Sciatic nerve (tissue), 2 donors: ENCODE measurements around the gene SPHK2. TPM values are rescaled to one million over a fixed set of nuclear protein-coding genes. Genes with fewer than 3 reads are reported as not detected.

ENCODE experiments used
- ATAC-seq: fragments of 200-7000 bp; cut with Tn5 transposase; one replicate; pipeline ENCODE4 v1.9.1; 2020; ENCODE audit warnings: mild to moderate bottlenecking, moderate library complexity
- DNase-seq: peaks from one replicate; pipeline ENCODE4 v3.0.0-alpha.2; 2020; ENCODE audit warnings: low spot score
- intact Hi-C: fragments of 100-400 bp; cut with DNase I; formaldehyde crosslinking; loops from one replicate; pipeline ENCODE4 v1.14.2; 2022
- total RNA-seq: library from RNA; stranded (reverse); fragmentation: NEBNext Ultra II Directional; extraction: Animal tissue kit (Norgen Biotek cat#: 25700); gene quantifications from one replicate; pipeline ENCODE4 v1.2.1, GENCODE V29; 2021
- donor health status: DM: no; HTN: no; CAD: no.
- donor health status: DM: no; HTN: no; CAD: no.

The SPHK2 gene
- total RNA-seq, 1 donor from 2014 or later = 21.5 TPM

GRCh38 chr19:48600679-48601417, 18.5 kb upstream of the SPHK2 start:
- ATAC-seq (no peak), DNase-seq (no peak)
- intact Hi-C loops = loop anchor here (10.0 kb wide), 1 partner anchor 126 kb away; no protein-coding TSS in a partner anchor

GRCh38 chr19:48603001-48603400, 16.3 kb upstream of the SPHK2 start:
- DNase-seq (no peak), ATAC-seq (no peak)
- intact Hi-C loops = loop anchor here (10.0 kb wide), 1 partner anchor 128 kb away; no protein-coding TSS in a partner anchor

GRCh38 chr19:48603449-48603848, 15.9 kb upstream of the SPHK2 start:
- ATAC-seq = no peak
- intact Hi-C loops = loop anchor here (10.0 kb wide), 1 partner anchor 129 kb away; no protein-coding TSS in a partner anchor
- no peak for DNase-seq

GRCh38 chr19:48603850-48604249, 15.5 kb upstream of the SPHK2 start:
- intact Hi-C loops = loop anchor here (10.0 kb wide), 1 partner anchor 129 kb away; no protein-coding TSS in a partner anchor
- DNase-seq (no peak), ATAC-seq (no peak)

- DNase-seq = no peak
- intact Hi-C loops = loop anchor here (10.0 kb wide), 1 partner anchor 132 kb away; no protein-coding TSS in a partner anchor
- no peak for ATAC-seq
Measured at GRCh38 chr19:48606463-48607358, 12.6 kb upstream of the SPHK2 start, which contains the start of gene SPACA4. TSS of gene SPACA4 (plus strand) at chr19:48606742. CDS start at chr19:48606979, 237 bp downstream.

- intact Hi-C loops = loop anchor here (10.0 kb wide), 1 partner anchor 133 kb away; no protein-coding TSS in a partner anchor
- DNase-seq = no peak
- no peak for ATAC-seq
Measured at GRCh38 chr19:48607359-48607755, 11.9 kb upstream of the SPHK2 start.

GRCh38 chr19:48608798-48609263, 10.5 kb upstream of the SPHK2 start:
- ATAC-seq (peak; percentile 30), DNase-seq (no peak)
- intact Hi-C loops = loop anchor here (10.0 kb wide), 1 partner anchor 134 kb away; no protein-coding TSS in a partner anchor

GRCh38 chr19:48609571-48610108, 9.7 kb upstream of the SPHK2 start:
- ATAC-seq (no peak), DNase-seq (no peak)
- intact Hi-C loops = loop anchor here (10.0 kb wide), 1 partner anchor 135 kb away; no protein-coding TSS in a partner anchor

- DNase-seq (no peak), ATAC-seq (no peak)
- intact Hi-C loops = no loop called here
Measured at GRCh38 chr19:48611872-48612271, 7.4 kb upstream of the SPHK2 start.

GRCh38 chr19:48613024-48613851, 6.1 kb upstream of the SPHK2 start:
- intact Hi-C loops = no loop called here
- ATAC-seq = no peak
- no peak for DNase-seq

- no peak for ATAC-seq
- DNase-seq = no peak
- intact Hi-C loops = no loop called here
Measured at GRCh38 chr19:48613852-48614435, 5.4 kb upstream of the SPHK2 start.

- ATAC-seq (no peak), DNase-seq (no peak)
- intact Hi-C loops = no loop called here
Measured at GRCh38 chr19:48614436-48615230, 4.7 kb upstream of the SPHK2 start, which contains the start of gene FAM83E. TSS of gene FAM83E (minus strand) at chr19:48615076. CDS start at chr19:48613372, 1,704 bp downstream.

- intact Hi-C loops = no loop called here
- ATAC-seq = no peak
- no peak for DNase-seq
Measured at GRCh38 chr19:48615231-48616040, 3.9 kb upstream of the SPHK2 start.

- ATAC-seq (no peak), DNase-seq (no peak)
- intact Hi-C loops = no loop called here
Measured at GRCh38 chr19:48616041-48616436, 3.3 kb upstream of the SPHK2 start.

GRCh38 chr19:48616491-48617056, 2.7 kb upstream of the SPHK2 start:
- intact Hi-C loops = no loop called here
- DNase-seq (no peak), ATAC-seq (no peak)
